IMR-90 (cell line): ENCODE results near the gene PYGO2. TPM values are rescaled to one million over a fixed set of nuclear protein-coding genes. Genes with fewer than 3 reads are reported as not detected.

ENCODE experiments used
- ATAC-seq: fragments of 200-7000 bp; cut with Tn5 transposase; 2 replicates; pipeline ENCODE4 v1.9.1; 2020; ENCODE audit warnings: low read depth, mild to moderate bottlenecking, moderate library complexity
- BruUV-seq: library from RNA; stranded (reverse); fragments of 400-500 nt; replicated peaks from 2 replicates; lab custom pipeline; 2021; lab: Mats Ljungman, UMichigan
- CTCF ChIA-PET: fragments of 300-600 bp; formaldehyde crosslinking; extraction: SDS; loops from one replicate; lab custom pipeline; 2021; ENCODE audit warnings: antibody characterized with exemption; lab: Yijun Ruan, JAX
- POLR2A ChIA-PET: fragments of 300-600 bp; sonication (Branson Sonifier 250); formaldehyde crosslinking; loops from one replicate; lab custom pipeline; 2022; ENCODE audit warnings: antibody characterized with exemption; ENCODE audit not compliant: unreplicated experiment; lab: Charles Lee
- DNase-seq: peaks from one replicate; pipeline ENCODE4 v3.0.0; 2013
- H2AFZ ChIP-seq: replicated peaks from 2 replicates; pipeline ENCODE3; 2013; ENCODE audit warnings: low read length, mild to moderate bottlenecking; ENCODE audit not compliant: poor library complexity
- H2AK5ac ChIP-seq: 2 replicates; pipeline ENCODE4 v1.6.1; 2013; ENCODE audit warnings: low read depth, low read length, inconsistent platforms
- H2AK9ac ChIP-seq: replicated peaks from 2 replicates; pipeline ENCODE3; 2013; ENCODE audit warnings: mild to moderate bottlenecking, low read depth, low read length, moderate library complexity; ENCODE audit not compliant: poor library complexity
- H2BK120ac ChIP-seq: 2 replicates; pipeline ENCODE4 v1.6.1; 2013; ENCODE audit warnings: low read depth, low read length, inconsistent platforms
- H2BK15ac ChIP-seq: 3 replicates; pipeline ENCODE4 v1.6.1; 2013; ENCODE audit warnings: low read depth, low read length, inconsistent platforms
- H2BK20ac ChIP-seq: 2 replicates; pipeline ENCODE4 v1.6.1; 2013; ENCODE audit warnings: low read depth, mild to moderate bottlenecking, inconsistent platforms, low read length, moderate library complexity
- H2BK5ac ChIP-seq: 2 replicates; pipeline ENCODE4 v1.6.1; 2013; ENCODE audit warnings: mild to moderate bottlenecking, low read depth, low read length, inconsistent platforms; ENCODE audit not compliant: poor library complexity, severe bottlenecking
- H3K14ac ChIP-seq: replicated peaks from 2 replicates; pipeline ENCODE4 v1.6.1; 2013; ENCODE audit warnings: low read depth, low read length, inconsistent platforms
- H3K18ac ChIP-seq: 2 replicates; pipeline ENCODE4 v1.6.1; 2013; ENCODE audit warnings: low read depth, low read length, control low read depth
- H3K23ac ChIP-seq: 2 replicates; pipeline ENCODE4 v1.6.1; 2013; ENCODE audit warnings: low read depth, low read length, inconsistent platforms
- H3K27ac ChIP-seq: 2 replicates; pipeline ENCODE4 v1.5.1; 2013; ENCODE audit warnings: mild to moderate bottlenecking, control low read depth, low read length; ENCODE audit not compliant: insufficient read depth
- H3K27me3 ChIP-seq: 2 replicates; pipeline ENCODE4 v1.6.1; 2013; ENCODE audit warnings: low read length; ENCODE audit not compliant: control insufficient read depth, insufficient read depth
- H3K36me3 ChIP-seq: 2 replicates; pipeline ENCODE4 v1.6.1; 2013; ENCODE audit warnings: low read length, mixed read lengths; ENCODE audit not compliant: control insufficient read depth, insufficient read depth
- H3K4ac ChIP-seq: 2 replicates; pipeline ENCODE4 v1.6.1; 2013; ENCODE audit warnings: low read depth, low read length, inconsistent platforms
- H3K4me1 ChIP-seq: 2 replicates; pipeline ENCODE4 v1.6.1; 2013; ENCODE audit warnings: low read length, mixed read lengths; ENCODE audit not compliant: control insufficient read depth, insufficient read depth
- H3K4me2 ChIP-seq: 2 replicates; pipeline ENCODE4 v1.6.1; 2013; ENCODE audit warnings: low read depth, mild to moderate bottlenecking, control low read depth, low read length, moderate library complexity
- H3K4me3 ChIP-seq: 2 replicates; pipeline ENCODE4 v1.5.1; 2013; ENCODE audit warnings: low read depth, mild to moderate bottlenecking, control low read depth, low read length, moderate library complexity; ENCODE audit not compliant: insufficient read depth
- H3K56ac ChIP-seq: 2 replicates; pipeline ENCODE4 v1.6.1; 2013; ENCODE audit warnings: low read length, inconsistent platforms; ENCODE audit not compliant: insufficient read depth; ENCODE audit errors: extremely low read depth
- H3K79me1 ChIP-seq, 2 experiments: 2 replicates each; pipeline ENCODE4 v1.6.1; 2013; ENCODE audit warnings: low read length in 2 of 2, inconsistent platforms in 1 of 2, low read depth in 1 of 2
- H3K9ac ChIP-seq: 2 replicates; pipeline ENCODE4 v1.6.1; 2013; ENCODE audit warnings: low read depth, low read length, control low read depth
- H3K9me1 ChIP-seq: 2 replicates; pipeline ENCODE4 v1.6.1; 2013; ENCODE audit warnings: low read length, inconsistent platforms; ENCODE audit not compliant: insufficient read depth
- H3K9me3 ChIP-seq: 2 replicates; pipeline ENCODE4 v1.6.1; 2013; ENCODE audit warnings: low read length; ENCODE audit not compliant: control insufficient read depth, insufficient read depth
- H4K20me1 ChIP-seq: 2 replicates; pipeline ENCODE4 v1.6.1; 2013; ENCODE audit warnings: low read length, inconsistent platforms; ENCODE audit not compliant: insufficient read depth
- H4K5ac ChIP-seq: 2 replicates; pipeline ENCODE4 v1.6.1; 2013; ENCODE audit warnings: mild to moderate bottlenecking, low read depth, low read length, control low read depth
- H4K8ac ChIP-seq, 2 experiments: 2 replicates each; pipeline ENCODE4 v1.6.1; 2013; ENCODE audit warnings: low read depth in 2 of 2, low read length in 2 of 2, control low read depth in 1 of 2, inconsistent platforms in 1 of 2
- H4K91ac ChIP-seq: 2 replicates; pipeline ENCODE4 v1.6.1; 2013; ENCODE audit warnings: low read depth, low read length, inconsistent platforms; ENCODE audit not compliant: insufficient read depth
- BHLHE40 ChIP-seq: fragments of 150-350 bp; IDR thresholded peaks from 2 replicates; pipeline ENCODE4 v1.6.1; 2016; ENCODE audit warnings: mild to moderate bottlenecking, low read depth, low read length
- CEBPB ChIP-seq: IDR thresholded peaks from 2 replicates; pipeline ENCODE4 v1.6.1; 2012; ENCODE audit warnings: low read depth, low read length, improper control_type of control experiment
- CHD1 ChIP-seq: IDR thresholded peaks from 2 replicates; pipeline ENCODE4 v1.6.1; 2012; ENCODE audit warnings: low read depth, low read length, improper control_type of control experiment
- CTCF ChIP-seq: conservative IDR thresholded peaks from 2 replicates; pipeline ENCODE4 v1.5.1; 2012; ENCODE audit warnings: mild to moderate bottlenecking, low read depth, low read length, improper control_type of control experiment
- ELK1 ChIP-seq: fragments of 150-350 bp; IDR thresholded peaks from 2 replicates; pipeline ENCODE4 v1.6.1; 2016; ENCODE audit warnings: low read depth, mild to moderate bottlenecking, low read length, moderate library complexity, borderline replicate concordance
- FOS ChIP-seq: fragments of 150-350 bp; IDR thresholded peaks from 2 replicates; pipeline ENCODE4 v1.6.1; 2016; ENCODE audit warnings: low read depth, low read length
- MAFK ChIP-seq: IDR thresholded peaks from 2 replicates; pipeline ENCODE4 v1.6.1; 2012; ENCODE audit warnings: low read depth, low read length, improper control_type of control experiment
- MAZ ChIP-seq: IDR thresholded peaks from 2 replicates; pipeline ENCODE4 v1.6.1; 2012; ENCODE audit warnings: low read depth, mild to moderate bottlenecking, low read length, improper control_type of control experiment, moderate library complexity, borderline replicate concordance
- MXI1 ChIP-seq: IDR thresholded peaks from 2 replicates; pipeline ENCODE4 v1.6.1; 2012; ENCODE audit warnings: low read depth, mild to moderate bottlenecking, low read length, moderate library complexity, borderline replicate concordance
- NFE2L2 ChIP-seq: fragments of 150-350 bp; IDR thresholded peaks from 2 replicates; pipeline ENCODE4 v1.6.1; 2016; ENCODE audit warnings: low read depth, mild to moderate bottlenecking, low read length
- POLR2A ChIP-seq: IDR thresholded peaks from 2 replicates; pipeline ENCODE4 v1.6.1; 2012; ENCODE audit warnings: mild to moderate bottlenecking, low read depth, low read length
- RAD21 ChIP-seq: IDR thresholded peaks from 2 replicates; pipeline ENCODE4 v1.6.1; 2012; ENCODE audit warnings: low read length, improper control_type of control experiment
- RFX5 ChIP-seq: IDR thresholded peaks from 2 replicates; pipeline ENCODE4 v1.8.0; 2012; ENCODE audit warnings: low read depth, mild to moderate bottlenecking, low read length, moderate library complexity
- SMC3 ChIP-seq: fragments of 150-350 bp; IDR thresholded peaks from 2 replicates; pipeline ENCODE4 v1.6.1; 2016; ENCODE audit warnings: low read depth, mild to moderate bottlenecking, antibody characterized with exemption, low read length, moderate library complexity
- USF2 ChIP-seq: fragments of 150-350 bp; IDR thresholded peaks from 2 replicates; pipeline ENCODE4 v1.6.1; 2017; ENCODE audit warnings: mild to moderate bottlenecking, antibody characterized with exemption, low read length, low read depth
- WGBS, 2 experiments: methylation state at CpG; one replicate each; pipeline versions ENCODE4 v1.1.5 to v1.1.7; 2013; ENCODE audit warnings: missing lambda C conversion rate in 2 of 2; ENCODE audit not compliant: insufficient read length in 1 of 2; ENCODE audit errors: extremely low coverage in 2 of 2; 5-methylcytosine and 5-hydroxymethylcytosine counted together
- dilution Hi-C: fragments of 300-500 bp; cut with HindIII; formaldehyde crosslinking; loops from one replicate; pipeline ENCODE4 v1.14.3; 2018; ENCODE audit warnings: low sequenced_read_pairs; ENCODE audit not compliant: unreplicated experiment
- in situ Hi-C: fragments of 300-500 bp; cut with MboI; formaldehyde crosslinking; loops from 3 replicates; pipeline ENCODE4 v1.14.3; 2019; ENCODE audit warnings: low sequenced_read_pairs, inconsistent platforms, mixed read lengths
- intact Hi-C: fragments of 100-400 bp; cut with micrococcal nuclease; formaldehyde crosslinking; loops from 2 replicates; pipeline ENCODE4 v1.10.0; 2022
- polyA plus RNA-seq, 3 experiments: library from polyadenylated mRNA; depleted of rRNA; stranded (reverse); fragments of >200 nt; gene quantifications; 2 replicates each; pipeline ENCODE4 v1.2.3, GENCODE V29; 2012; ENCODE audit warnings: low replicate concordance in 1 of 3
- total RNA-seq: library from RNA; depleted of rRNA; stranded (reverse); fragments of >200 nt; gene quantifications from 2 replicates; pipeline ENCODE4 v1.2.3, GENCODE V29; 2012

The PYGO2 gene
- total and polyA plus RNA-seq, 2 of the 4 experiments (the other 2 are of a cell fraction): 5.4 to 14.8 TPM

- Histone ChIP-seq H3K9me3 (no peaks in the 10 kb centered on the region), H3K14ac (no peak overlapping the region), H3K23ac (no peak overlapping the region), H3K4me3 (no peak overlapping the region), H3K27ac (no peak overlapping the region), H3K4me1 (peaks cover 10% of the 10 kb centered on the region), H2AK5ac (peak overlapping the region; percentile 9; the same call in 1 of the 2 replicates), H4K91ac (no peak overlapping the region), H3K79me1 (peaks cover 0 to 51% of the 10 kb centered on the region in 2 experiments; a peak in 3 of 4 replicates), H3K27me3 (no peaks in the 10 kb centered on the region), H3K36me3 (peaks cover 10% of the 10 kb centered on the region), H4K5ac (no peak overlapping the region), H2BK120ac (no peak overlapping the region), H2AK9ac (no peak overlapping the region), H2BK20ac (no peak overlapping the region), H4K8ac (no peak overlapping the region), H3K4me2 (no peak overlapping the region), H3K9me1 (peaks cover 6% of the 10 kb centered on the region; the same call in 1 of the 2 replicates), H2BK15ac (no peak overlapping the region), H2BK5ac (no peak overlapping the region), H4K20me1 (peaks cover 19% of the 10 kb centered on the region), H3K56ac (no peak overlapping the region), H2AFZ (no peak overlapping the region), H3K4ac (no peak overlapping the region), H3K18ac (no peak overlapping the region), H3K9ac (no peak overlapping the region)
- WGBS, 2 experiments: 100% methylated on average over 2 of the region's 5 CpGs; no CpG with 5 or more reads in 1 of the 2 experiments
- DNase-seq (no peak), ATAC-seq (no peak)
- BruUV-seq: no TSS peak
- TF ChIP-seq MAZ (no peak), BHLHE40 (no peak), ELK1 (no peak), CTCF (no peak), MAFK (no peak), SMC3 (no peak), CEBPB (no peak), RFX5 (no peak), USF2 (no peak), MXI1 (no peak), RAD21 (no peak), FOS (no peak), CHD1 (no peak), POLR2A (no peak), NFE2L2 (no peak)
- POLR2A ChIA-PET: no interaction called here
- dilution Hi-C loops: no loop called here
- CTCF ChIA-PET: no interaction called here
- intact Hi-C loops: no loop called here
- in situ Hi-C loops: no loop called here
Measured at GRCh38 chr1:155009742-155010141, 48.2 kb upstream of the PYGO2 start.
